HepG2 (cell line): ENCODE data around the gene RHBDD1. TPM values are rescaled to one million over a fixed set of nuclear protein-coding genes. Genes with fewer than 3 reads are reported as not detected.

Source experiments
- ATRX ChIP-seq: sonication (generic); formaldehyde crosslinking; IDR thresholded peaks from 2 replicates; pipeline ENCODE4 v1.4.0; 2020; ENCODE audit warnings: missing genetic modification reagents, borderline replicate concordance
- CERS6 ChIP-seq: sonication (generic); formaldehyde crosslinking; IDR thresholded peaks from 2 replicates; pipeline ENCODE4 v1.5.0; 2020; ENCODE audit warnings: missing genetic modification reagents
- ELF3 ChIP-seq: IDR thresholded peaks from 2 replicates; pipeline ENCODE4 v1.6.1; 2016; ENCODE audit warnings: missing genetic modification reagents, missing compliant biosample characterization
- JARID2 ChIP-seq: sonication (generic); formaldehyde crosslinking; IDR thresholded peaks from 2 replicates; pipeline ENCODE4 v1.8.1; 2023; ENCODE audit warnings: missing genetic modification reagents, inconsistent platforms; ENCODE audit not compliant: insufficient replicate concordance
- NFKBIZ ChIP-seq: IDR thresholded peaks from 2 replicates; pipeline ENCODE4 v1.6.1; 2018; ENCODE audit warnings: missing genetic modification reagents, missing compliant biosample characterization
- POGK ChIP-seq: sonication (generic); formaldehyde crosslinking; conservative IDR thresholded peaks from 2 replicates; pipeline ENCODE4 v1.8.0; 2022; ENCODE audit warnings: mild to moderate bottlenecking, moderate library complexity, missing genetic modification reagents
- RAD21 ChIP-seq: fragments of 450-650 bp; formaldehyde crosslinking; IDR thresholded peaks from 2 replicates; pipeline ENCODE4 v1.5.0; 2020; ENCODE audit warnings: mild to moderate bottlenecking
- SYNCRIP ChIP-seq: fragments of 200-400 bp; formaldehyde crosslinking; IDR thresholded peaks from 2 replicates; pipeline ENCODE4 v1.6.1; 2018; ENCODE audit warnings: mild to moderate bottlenecking, low read depth, low read length; ENCODE audit not compliant: insufficient read depth
- TEAD3 ChIP-seq: optimal IDR thresholded peaks from 2 replicates; pipeline ENCODE3; 2016; ENCODE audit warnings: borderline replicate concordance
- ZEB1 ChIP-seq: IDR thresholded peaks from 2 replicates; pipeline ENCODE4 v1.6.1; 2012; ENCODE audit warnings: mild to moderate bottlenecking, low read depth, inconsistent platforms; ENCODE audit not compliant: insufficient replicate concordance
- ZNF33B ChIP-seq: sonication (generic); formaldehyde crosslinking; IDR thresholded peaks from 2 replicates; pipeline ENCODE4 v1.5.1; 2020; ENCODE audit warnings: mild to moderate bottlenecking, missing genetic modification reagents
- ZNF577 ChIP-seq: sonication (generic); formaldehyde crosslinking; IDR thresholded peaks from 2 replicates; pipeline ENCODE4 v1.4.0; 2020; ENCODE audit warnings: mild to moderate bottlenecking, low read depth, missing genetic modification reagents, borderline replicate concordance
- ZNF704 ChIP-seq: sonication (generic); formaldehyde crosslinking; IDR thresholded peaks from 2 replicates; pipeline ENCODE4 v1.8.1; 2023; ENCODE audit warnings: mild to moderate bottlenecking, inconsistent platforms, moderate library complexity, missing genetic modification reagents, borderline replicate concordance
- ZNF710 ChIP-seq: sonication (generic); formaldehyde crosslinking; IDR thresholded peaks from 2 replicates; pipeline ENCODE4 v1.5.0; 2020; ENCODE audit warnings: mild to moderate bottlenecking, missing genetic modification reagents, borderline replicate concordance
- ZNF878 ChIP-seq: sonication (generic); formaldehyde crosslinking; IDR thresholded peaks from 2 replicates; pipeline ENCODE4 v1.8.1; 2023; ENCODE audit warnings: mild to moderate bottlenecking, missing genetic modification reagents, moderate library complexity
- polyA plus RNA-seq, 8 experiments: library from polyadenylated mRNA; depleted of rRNA in 3 of 8; stranded (reverse) in 7 of 8; unstranded in 1 of 8; fragments of >200 nt; fragmentation: Illumina TruSeq in 4 of 8; extraction: Trizol in 4 of 8; gene quantifications; 2 replicates each; pipeline versions ENCODE4 v1.2.1 to v1.2.3, GENCODE V29; 2011 to 2016; ENCODE audit warnings: low read depth in 4 of 8, missing spikeins in 1 of 8, mixed read lengths in 1 of 8; ENCODE audit not compliant: insufficient read depth in 1 of 8
- total RNA-seq, 5 experiments: library from RNA; depleted of rRNA; stranded (reverse); fragments of >200 nt; fragmentation: Illumina TruSeq; extraction: Trizol; gene quantifications; 2 replicates each; pipeline ENCODE4 v1.2.3, GENCODE V29; 2016; ENCODE audit warnings: low read depth in 1 of 5
- TF ChIP-seq, protein P1 (sequence below): sonication (generic); formaldehyde crosslinking; IDR thresholded peaks from 2 replicates; pipeline ENCODE4 v1.4.0; 2020; ENCODE audit warnings: missing genetic modification reagents, borderline replicate concordance

Gene RHBDD1
- total and polyA plus RNA-seq, 2 of the 13 experiments (the other 11 are each of a cell fraction or from before 2014, with no cell fraction given): 8.2 to 9.5 TPM

DNA sequence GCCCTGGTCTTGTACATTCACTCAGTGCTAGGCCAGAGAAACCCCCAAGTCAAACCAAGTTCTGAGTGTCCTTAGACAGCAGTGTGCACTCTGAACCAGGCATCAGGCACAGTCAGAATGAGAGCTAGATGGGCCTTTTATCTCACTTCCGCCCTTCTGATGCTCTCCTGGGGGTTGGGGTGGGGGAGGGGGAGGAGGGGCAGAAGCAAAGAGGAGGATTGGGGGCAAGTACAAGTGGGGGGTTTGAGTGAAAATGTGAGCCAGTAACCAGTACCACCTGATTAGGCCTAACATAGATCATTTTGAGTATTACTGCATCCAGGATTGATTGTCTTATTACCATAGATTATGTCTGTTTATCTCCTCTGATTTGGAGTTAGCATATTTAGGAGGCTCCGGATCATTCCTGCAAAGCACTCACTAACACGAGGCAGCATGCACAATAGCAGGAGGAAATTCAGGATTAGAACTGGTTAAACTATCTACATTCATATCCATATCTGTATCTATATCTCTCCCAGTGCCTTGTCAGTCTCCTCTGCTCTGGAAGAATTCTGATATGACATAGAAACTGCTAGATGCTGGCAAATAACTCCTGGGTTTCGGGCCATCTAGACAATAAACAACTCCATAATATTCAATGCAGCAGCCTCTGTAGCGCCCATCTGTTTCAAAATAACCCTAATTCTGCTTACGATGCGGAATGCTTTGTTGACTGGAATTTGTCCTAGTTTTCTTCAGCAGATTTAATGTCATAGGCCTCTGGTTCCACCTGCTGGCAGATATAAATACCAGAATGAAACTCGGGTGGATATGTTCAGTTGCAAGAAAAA is 149.1 kb downstream of the RHBDD1 start (continued):
- TF ChIP-seq ZEB1 (no peak), SYNCRIP (no peak), JARID2 (no peak), NFKBIZ (CRISPR knock-in tag) (no peak), CERS6 (no peak), ELF3 (CRISPR knock-in tag) (no peak), ZNF704 (CRISPR knock-in tag) (no peak), ZNF577 (CRISPR knock-in tag) (no peak), ATRX (CRISPR knock-in tag) (no peak), POGK (CRISPR knock-in tag) (no peak), TEAD3 (CRISPR knock-in tag) (peak; percentile 71), ZNF33B (CRISPR knock-in tag) (no peak), ZNF878 (CRISPR knock-in tag) (0 out of 2 replicates have a peak, but pooled peaks have one; percentile 24), ZNF710 (CRISPR knock-in tag) (no peak), RAD21 (CRISPR knock-in tag) (peak; percentile 88)
- TF ChIP-seq, protein P1, sequence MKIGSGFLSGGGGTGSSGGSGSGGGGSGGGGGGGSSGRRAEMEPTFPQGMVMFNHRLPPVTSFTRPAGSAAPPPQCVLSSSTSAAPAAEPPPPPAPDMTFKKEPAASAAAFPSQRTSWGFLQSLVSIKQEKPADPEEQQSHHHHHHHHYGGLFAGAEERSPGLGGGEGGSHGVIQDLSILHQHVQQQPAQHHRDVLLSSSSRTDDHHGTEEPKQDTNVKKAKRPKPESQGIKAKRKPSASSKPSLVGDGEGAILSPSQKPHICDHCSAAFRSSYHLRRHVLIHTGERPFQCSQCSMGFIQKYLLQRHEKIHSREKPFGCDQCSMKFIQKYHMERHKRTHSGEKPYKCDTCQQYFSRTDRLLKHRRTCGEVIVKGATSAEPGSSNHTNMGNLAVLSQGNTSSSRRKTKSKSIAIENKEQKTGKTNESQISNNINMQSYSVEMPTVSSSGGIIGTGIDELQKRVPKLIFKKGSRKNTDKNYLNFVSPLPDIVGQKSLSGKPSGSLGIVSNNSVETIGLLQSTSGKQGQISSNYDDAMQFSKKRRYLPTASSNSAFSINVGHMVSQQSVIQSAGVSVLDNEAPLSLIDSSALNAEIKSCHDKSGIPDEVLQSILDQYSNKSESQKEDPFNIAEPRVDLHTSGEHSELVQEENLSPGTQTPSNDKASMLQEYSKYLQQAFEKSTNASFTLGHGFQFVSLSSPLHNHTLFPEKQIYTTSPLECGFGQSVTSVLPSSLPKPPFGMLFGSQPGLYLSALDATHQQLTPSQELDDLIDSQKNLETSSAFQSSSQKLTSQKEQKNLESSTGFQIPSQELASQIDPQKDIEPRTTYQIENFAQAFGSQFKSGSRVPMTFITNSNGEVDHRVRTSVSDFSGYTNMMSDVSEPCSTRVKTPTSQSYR (CRISPR knock-in tag): 0 out of 2 replicates have a peak, but pooled peaks have one; percentile 19
